Fibroblast of skin of right quadriceps (primary cell): ENCODE measurements around the gene ATXN1.
"Not testable (repeated sequence)": the region's sequence is repeated elsewhere in the genome, so short reads cannot be mapped to it uniquely, and the experiment has no call there.

ENCODE experiments used
- DNase-seq: peaks from one replicate; pipeline ENCODE4 v3.0.0-alpha.2; 2013

The ATXN1 gene

GRCh38 chr6:16760516-16761470 lies at the start of gene ATXN1:
Gene ATXN1, minus strand, starts transcription at chr6:16761460.
- no peak for DNase-seq

GRCh38 chr6:16810411-16810810 lies 49.2 kb upstream of the ATXN1 start:
- no peak for DNase-seq

DNA sequence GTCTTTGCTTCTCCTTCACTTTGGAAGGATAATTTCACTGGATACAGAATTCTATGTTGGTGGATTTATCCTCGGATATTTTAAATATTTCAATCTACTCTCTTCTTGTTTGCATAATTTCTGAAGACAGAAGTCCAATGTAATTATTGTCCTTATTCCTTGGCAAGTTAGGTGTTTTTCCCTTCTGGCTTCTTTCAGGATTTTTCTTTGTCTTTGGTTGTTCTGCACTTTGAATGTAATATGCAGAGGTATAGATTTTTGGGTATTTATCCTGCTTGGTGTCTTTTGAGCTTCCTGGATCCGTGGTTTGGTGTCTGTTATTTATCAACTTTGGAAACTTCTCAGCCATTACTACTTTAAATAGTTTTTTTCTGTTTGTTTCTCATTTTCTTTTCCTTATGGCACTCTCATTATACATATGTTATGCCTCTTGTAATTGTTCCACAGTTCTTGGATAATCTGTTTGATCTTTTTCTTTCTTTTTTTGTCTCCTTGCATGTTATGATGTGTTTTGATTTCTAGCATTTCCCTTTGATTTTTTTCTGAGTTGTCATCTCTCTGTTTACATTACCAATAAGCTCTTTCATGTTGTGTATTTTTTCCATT lies 48.6 kb upstream of the ATXN1 start:
- no peak for DNase-seq

GRCh38 chr6:16807956-16808355 lies 46.7 kb upstream of the ATXN1 start:
- no peak for DNase-seq

DNA sequence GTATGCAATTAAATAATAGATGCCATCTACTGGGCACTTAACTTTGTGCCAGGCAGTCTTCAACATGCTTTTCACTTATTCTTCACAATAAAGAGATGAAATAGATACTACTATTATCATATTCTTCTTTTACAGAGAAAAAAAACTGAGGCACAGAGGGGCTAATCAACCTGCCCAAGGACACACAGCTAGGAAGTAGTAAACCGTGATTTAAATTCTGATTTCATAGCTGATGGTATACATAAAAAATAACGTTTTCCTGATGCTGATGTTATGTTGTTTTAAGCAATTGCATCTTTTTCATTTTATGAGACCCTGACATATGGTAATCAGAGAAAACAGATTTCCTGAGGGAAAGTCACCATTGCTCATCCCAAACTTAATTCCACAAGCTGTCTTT lies 45.1 kb upstream of the ATXN1 start:
- DNase-seq = no peak

DNA sequence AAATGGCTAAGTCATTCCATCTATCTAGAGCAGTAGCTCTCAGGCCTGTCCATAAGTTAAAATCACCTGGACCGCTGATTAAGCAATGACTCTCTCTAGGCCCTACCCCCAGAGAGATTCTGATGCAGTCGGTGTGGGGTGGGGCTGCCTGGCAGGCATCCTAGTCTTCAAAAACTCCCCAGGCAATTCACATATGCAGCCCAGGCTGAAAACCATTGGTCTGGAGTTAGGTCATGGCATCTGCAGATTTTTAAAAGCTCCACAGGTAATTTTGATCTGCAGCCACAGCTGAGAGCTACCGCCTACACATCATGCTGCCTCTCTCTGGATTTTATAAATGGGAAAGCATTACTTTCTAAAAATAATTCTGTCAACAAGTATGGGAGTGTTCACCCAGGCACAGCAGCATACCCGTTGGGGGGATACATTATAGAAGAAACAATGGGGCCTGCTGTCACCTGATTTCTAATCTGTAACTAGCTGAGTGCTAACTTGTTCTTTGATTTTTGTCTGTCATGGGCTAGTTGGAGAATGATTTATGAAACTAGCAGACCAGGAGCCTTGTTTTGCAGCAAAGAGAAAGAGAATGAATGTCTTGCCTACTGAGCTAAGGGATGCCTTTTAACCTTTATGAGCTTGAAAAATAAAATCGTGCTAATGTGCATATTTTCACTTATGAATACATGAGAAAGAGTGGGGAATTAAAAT lies 44.1 kb upstream of the ATXN1 start:
- DNase-seq = peak; percentile 27

DNA sequence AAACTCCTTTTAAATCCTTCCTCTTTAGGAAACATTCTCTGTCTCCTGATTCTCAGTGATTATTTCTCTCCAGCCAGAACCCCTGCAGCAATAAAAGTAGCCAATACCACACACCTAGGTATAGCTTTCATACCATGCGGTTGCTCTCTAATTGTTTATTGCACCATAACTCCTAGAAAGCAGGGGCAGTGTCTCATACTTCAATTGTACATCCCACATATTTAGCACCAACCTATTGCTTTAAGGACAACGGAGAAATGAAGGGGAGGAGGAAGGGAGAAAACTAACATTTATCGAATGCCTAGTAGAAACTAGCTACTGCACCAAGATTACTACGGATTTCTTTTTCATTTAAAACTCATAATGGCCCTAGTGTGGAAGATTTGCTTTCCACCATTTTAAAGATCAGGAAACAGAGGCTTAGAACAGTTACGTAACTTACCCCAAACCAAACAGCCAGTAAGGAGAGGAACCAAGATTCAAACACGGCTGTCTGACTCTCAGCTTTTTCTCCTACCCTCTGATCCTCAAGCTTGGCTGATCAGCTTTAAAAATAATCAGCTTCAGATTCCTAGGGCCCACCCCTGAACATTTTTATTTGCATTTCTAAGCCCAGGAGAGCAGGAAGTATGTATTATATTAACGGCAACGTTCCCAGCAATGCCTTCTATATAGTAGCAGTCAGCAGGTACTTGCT lies 43.4 kb upstream of the ATXN1 start:
- no peak for DNase-seq

DNA sequence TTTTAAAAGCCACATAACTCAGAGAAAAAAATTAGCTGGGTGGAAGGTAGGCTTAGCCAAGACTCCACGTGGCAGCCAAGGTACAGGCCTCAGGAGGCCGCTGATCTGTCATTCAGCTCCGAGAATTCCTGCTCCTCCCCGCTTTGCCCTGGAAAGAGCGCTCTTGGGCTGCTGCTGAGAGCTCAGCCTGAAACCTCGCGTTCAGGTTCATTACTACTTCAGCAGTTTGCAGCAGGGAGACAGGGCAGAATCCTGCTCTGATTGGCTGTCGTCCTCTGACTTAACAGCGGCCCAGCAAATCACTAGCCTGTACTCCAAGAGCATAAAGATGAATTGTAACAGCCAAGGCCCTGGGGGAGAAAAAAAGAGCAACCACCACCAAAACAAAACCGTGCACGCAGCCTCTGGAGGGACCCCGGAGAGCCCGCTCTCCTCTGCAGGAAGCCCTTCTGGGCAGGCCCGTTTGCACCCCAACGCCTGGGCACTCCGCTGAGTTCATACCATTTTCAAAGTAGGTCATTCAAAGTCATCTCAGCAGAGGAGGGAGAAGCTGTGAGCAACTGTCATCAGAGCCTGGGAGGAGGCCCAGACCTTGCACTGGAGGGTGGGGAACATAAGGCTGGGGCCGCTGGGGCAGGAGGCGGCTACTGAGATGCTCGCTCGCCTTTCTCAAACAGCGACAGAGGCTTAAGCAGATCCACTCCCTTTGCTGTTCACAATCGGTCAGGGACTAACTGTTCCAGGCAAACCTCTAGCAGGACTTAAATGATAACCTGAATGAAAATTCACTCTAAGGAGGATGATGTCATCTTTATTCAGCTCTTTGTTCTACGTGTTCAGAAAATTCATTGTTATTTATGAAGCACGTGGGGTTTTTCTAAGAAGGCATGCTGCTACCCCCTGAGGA lies 42.3 kb upstream of the ATXN1 start:
- DNase-seq = peak; percentile 63

DNA sequence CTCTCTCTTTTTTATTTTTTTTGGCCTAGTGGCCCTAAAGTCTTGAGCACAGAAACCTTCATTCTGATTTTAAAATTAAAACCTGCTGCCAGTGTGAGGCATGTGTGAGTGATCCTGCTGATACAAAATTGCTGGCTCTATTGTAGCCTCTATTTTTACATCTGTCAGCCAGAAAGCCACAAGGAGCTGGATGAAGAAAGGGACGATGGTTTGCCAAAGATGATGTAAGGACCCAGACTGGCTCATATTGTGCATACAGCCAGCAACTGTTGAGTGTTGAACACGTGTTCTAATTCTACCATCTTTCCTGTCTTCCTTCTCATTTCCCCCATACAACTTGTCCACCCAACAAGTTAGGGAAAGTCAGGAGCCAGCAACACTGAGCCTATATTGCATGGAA lies 40.8 kb upstream of the ATXN1 start:
- DNase-seq = peak; percentile 89

DNA sequence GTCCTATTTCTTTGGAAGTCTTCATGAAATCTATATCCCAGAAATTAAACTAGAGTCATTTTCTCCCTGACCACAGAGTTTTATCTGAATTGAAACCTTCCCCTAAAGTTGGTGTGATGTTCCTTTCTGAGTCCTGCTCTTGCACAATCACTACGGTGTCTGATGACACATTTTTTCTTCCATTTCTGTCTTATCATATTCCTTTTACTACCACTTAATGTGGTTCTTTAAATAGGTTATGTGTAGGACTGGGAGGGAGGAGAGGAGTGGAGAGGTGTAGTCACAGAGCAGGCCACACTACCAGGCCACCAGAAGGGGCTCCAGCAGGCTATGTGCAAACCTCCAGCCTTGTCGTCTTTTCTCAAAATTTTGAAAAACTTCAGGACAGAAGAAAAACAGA lies 39.7 kb upstream of the ATXN1 start:
- DNase-seq = peak; percentile 63

- DNase-seq = no peak
These were observed 39.1 kb upstream of the ATXN1 start for GRCh38 chr6:16800341-16800740.

- peak; percentile 58 for DNase-seq
These were observed 38.3 kb upstream of the ATXN1 start for GRCh38 chr6:16799279-16800193.

DNA sequence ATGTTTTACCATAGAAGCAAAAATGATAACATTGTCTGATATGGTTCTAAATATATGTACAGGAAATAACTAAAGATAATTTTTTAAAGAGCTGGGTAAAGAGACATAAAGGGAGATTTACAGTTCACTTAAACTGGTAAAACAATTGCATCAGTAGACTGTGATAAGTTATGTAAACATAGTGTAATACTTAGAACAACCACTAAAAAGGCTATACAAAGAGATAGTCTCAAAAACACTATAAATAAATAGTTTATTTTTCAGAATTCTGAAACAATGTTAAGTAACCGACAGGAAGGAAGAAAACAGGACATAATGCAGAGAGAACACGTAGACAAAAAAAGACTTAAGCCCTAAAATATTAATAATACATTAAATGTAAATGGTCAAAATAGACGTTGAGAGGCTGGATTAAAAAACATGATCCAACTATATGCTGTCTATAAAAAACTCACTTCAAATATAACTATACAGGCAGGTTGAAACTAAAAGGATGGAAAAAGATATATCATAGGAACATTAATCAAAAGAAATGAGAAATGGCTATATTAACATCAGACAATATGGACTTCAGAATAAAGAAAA lies 32.7 kb upstream of the ATXN1 start:
- no peak for DNase-seq

DNA sequence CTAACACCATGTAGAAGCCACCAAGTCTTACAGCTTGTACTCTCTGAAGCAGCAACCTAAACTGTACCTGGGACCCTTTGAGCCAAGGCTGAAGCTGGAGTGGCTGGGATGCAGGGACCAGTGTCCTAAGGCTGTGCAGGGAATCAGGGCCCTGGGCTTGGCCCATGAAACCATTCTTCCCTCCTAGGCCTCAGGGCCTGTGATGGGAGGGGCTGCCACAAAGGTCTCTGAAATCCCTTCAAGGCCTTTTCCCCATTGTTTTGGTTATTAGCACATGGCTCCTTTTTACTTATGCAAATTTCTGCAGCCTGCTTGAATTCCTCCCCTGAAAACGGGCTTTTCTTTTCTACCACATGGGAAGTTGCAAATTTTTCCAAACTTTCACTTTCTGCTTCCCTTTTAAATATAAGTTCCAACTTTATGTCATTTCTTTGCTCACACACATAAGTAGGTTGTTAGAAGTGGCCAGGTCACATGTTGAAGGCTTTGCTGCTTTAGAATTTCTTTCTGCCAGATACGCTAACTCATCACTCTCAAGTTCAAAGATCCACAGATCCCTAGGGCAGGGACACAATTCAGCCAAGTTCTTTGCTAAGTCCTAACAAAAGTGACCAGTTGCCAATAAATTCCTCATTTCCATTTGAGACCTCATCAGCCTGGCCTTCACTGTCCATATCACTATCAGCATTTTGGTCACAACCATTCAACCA lies 28.2 kb upstream of the ATXN1 start:
- DNase-seq = no peak

GRCh38 chr6:16787128-16787682 lies 25.9 kb upstream of the ATXN1 start:
- peak; percentile 37 for DNase-seq

GRCh38 chr6:16785496-16785895 lies 24.2 kb upstream of the ATXN1 start:
- DNase-seq = no peak

- DNase-seq = not testable (repeated sequence)
These were observed 23.7 kb upstream of the ATXN1 start for GRCh38 chr6:16784957-16785356.

GRCh38 chr6:16783952-16784565 lies 22.8 kb upstream of the ATXN1 start:
- DNase-seq = no peak

- DNase-seq = peak; percentile 44
These were observed 22.2 kb upstream of the ATXN1 start for GRCh38 chr6:16783509-16783908.
